ENCODE results near the gene SCUBE1.

GRCh38 chr22:43377548-43377895 is 34.4 kb upstream of the SCUBE1 start:
- no peak for TF ChIP-seq CTCF (conservative IDR thresholded peaks at IDR 0.05)
- TF ChIP-seq EZH2 (IDR thresholded peaks at IDR 0.05; ENCODE audit: low read depth): no peak

Data from PC-9 (cell line).